Neural crest cell (in vitro differentiated cells): Measurements from ENCODE around the gene NBPF4. TPM values are rescaled to one million over a fixed set of nuclear protein-coding genes. Genes with fewer than 3 reads are reported as not detected.
"Not testable (repeated sequence)": the region's sequence is repeated elsewhere in the genome, so short reads cannot be mapped to it uniquely, and the experiment has no call there.

Experiments used
- DNase-seq: peaks from one replicate; pipeline ENCODE4 v3.0.0; 2021; ENCODE audit warnings: low read depth, mixed read lengths, low spot score
- H3K27ac Mint-ChIP-seq: one replicate; pipeline ENCODE4 v1.8.0; 2021; ENCODE audit warnings: mild to moderate bottlenecking, mixed read lengths; ENCODE audit not compliant: unreplicated experiment
- H3K27me3 Mint-ChIP-seq: 2 replicates; pipeline ENCODE4 v1.8.0; 2021; ENCODE audit warnings: low read depth, mild to moderate bottlenecking, mixed read lengths
- H3K36me3 Mint-ChIP-seq: 2 replicates; pipeline ENCODE4 v1.8.0; 2021; ENCODE audit warnings: low read depth, mild to moderate bottlenecking, mixed read lengths
- H3K4me1 Mint-ChIP-seq: 2 replicates; pipeline ENCODE4 v1.8.0; 2021; ENCODE audit warnings: mixed read lengths
- H3K4me3 Mint-ChIP-seq: one replicate; pipeline ENCODE4 v1.8.0; 2021; ENCODE audit warnings: mild to moderate bottlenecking, mixed read lengths
- H3K9me3 Mint-ChIP-seq: 2 replicates; pipeline ENCODE4 v1.8.0; 2021; ENCODE audit warnings: mixed read lengths
- CTCF ChIP-seq: fragments of 200-600 bp; sonication (generic); conservative IDR thresholded peaks from 2 replicates; pipeline ENCODE4 v1.5.0; 2021; ENCODE audit warnings: antibody characterized with exemption, mild to moderate bottlenecking
- total RNA-seq: library from RNA; stranded (reverse); gene quantifications from 2 replicates; pipeline ENCODE4 v1.2.1, GENCODE V29; 2021

NBPF4 gene
- total RNA-seq, 1 donor from 2014 or later: not detected

GRCh38 chr1:108209456-108210108 is 34.3 kb downstream of the NBPF4 start:
- Mint-ChIP-seq H3K9me3 (peaks cover 3% of the 10 kb centered on the region), H3K4me1 (peaks cover 3% of the 10 kb centered on the region), H3K27me3 (peaks cover 20% of the 10 kb centered on the region), H3K4me3 (no peak overlapping the region), H3K27ac (no peak overlapping the region), H3K36me3 (peaks cover 3% of the 10 kb centered on the region)
- DNase-seq: no peak
- TF ChIP-seq CTCF: no peak

- H3K4me3 Mint-ChIP-seq: no peak overlapping the region
Observed at GRCh38 chr1:108208724-108209446, 35.0 kb downstream of the NBPF4 start.

GRCh38 chr1:108203582-108203981 is 40.3 kb downstream of the NBPF4 start:
- not testable (repeated sequence) for H3K9me3 Mint-ChIP-seq, H3K36me3 Mint-ChIP-seq, DNase-seq, H3K27me3 Mint-ChIP-seq, H3K4me3 Mint-ChIP-seq, H3K27ac Mint-ChIP-seq
- H3K4me1 Mint-ChIP-seq: peaks cover 23% of the 10 kb centered on the region

More at GRCh38 chr1:108208724-108209446, 35.0 kb downstream of the NBPF4 start:
- Mint-ChIP-seq H3K4me1 (peaks cover 3% of the 10 kb centered on the region), H3K27me3 (peaks cover 20% of the 10 kb centered on the region), H3K9me3 (peaks cover 7% of the 10 kb centered on the region), H3K36me3 (peaks cover 7% of the 10 kb centered on the region), H3K27ac (no peak overlapping the region)
- DNase-seq: peak; percentile 22
- no peak for TF ChIP-seq CTCF

DNA sequence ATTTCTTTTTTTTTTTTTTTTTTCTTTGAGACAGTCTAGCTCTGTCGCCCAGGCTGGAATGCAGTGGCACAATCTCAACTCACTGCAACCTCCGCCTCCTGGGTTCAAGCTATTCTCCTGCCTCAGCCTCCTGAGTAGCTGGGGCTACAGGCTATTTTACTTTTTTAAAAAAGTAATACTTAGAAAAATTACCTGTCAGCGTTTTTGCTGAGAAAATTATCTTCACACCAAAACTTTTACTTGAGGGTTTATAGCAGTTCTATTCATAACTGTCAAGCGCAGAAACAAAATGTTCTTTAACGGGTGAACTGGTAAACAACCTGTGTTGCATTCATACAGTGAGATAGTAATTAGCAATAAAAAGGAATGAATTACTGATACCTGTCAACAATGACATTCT is 42.2 kb downstream of the NBPF4 start:
- Mint-ChIP-seq H3K27ac (no peak overlapping the region), H3K27me3 (peaks cover 3% of the 10 kb centered on the region), H3K4me1 (peaks cover 40% of the 10 kb centered on the region), H3K36me3 (peaks cover 22% of the 10 kb centered on the region), H3K4me3 (no peak overlapping the region), H3K9me3 (peaks cover 7% of the 10 kb centered on the region)
- DNase-seq: no peak
- no peak for TF ChIP-seq CTCF

- Mint-ChIP-seq H3K4me1 (peaks cover 44% of the 10 kb centered on the region), H3K27me3 (peaks cover 3% of the 10 kb centered on the region), H3K27ac (no peak overlapping the region), H3K4me3 (peak overlapping the region; percentile 89), H3K36me3 (peaks cover 28% of the 10 kb centered on the region), H3K9me3 (peaks cover 9% of the 10 kb centered on the region)
- TF ChIP-seq CTCF: no peak
- no peak for DNase-seq
Observed at GRCh38 chr1:108200687-108201051, 43.2 kb downstream of the NBPF4 start.
